Measurements from ENCODE around the gene WDR7. TPM values are rescaled to one million over a fixed set of nuclear protein-coding genes. Genes with fewer than 3 reads are reported as not detected.

Gene WDR7
- total and polyA plus RNA-seq, 2 of the 4 experiments (the other 2 are of a cell fraction), result 3.7 to 23.3 TPM

- no peak overlapping the region for H2BK20ac ChIP-seq (ENCODE audit: low read depth, low read length)
- H3K14ac ChIP-seq (replicated peaks; ENCODE audit: low read depth, low read length), result no peak overlapping the region
- no peak overlapping the region for H4K5ac ChIP-seq (ENCODE audit: low read depth, low read length)
- no peak overlapping the region for H4K8ac ChIP-seq (ENCODE audit: low read depth in 2 of 2, low read length in 2 of 2)
- intact Hi-C loops (cut with micrococcal nuclease) (no loop called here), dilution Hi-C loops (cut with HindIII; ENCODE audit: low sequenced_read_pairs, unreplicated experiment) (no loop called here), in situ Hi-C loops (cut with MboI; ENCODE audit: low sequenced_read_pairs) (no loop called here)
- H3K9ac ChIP-seq (ENCODE audit: low read depth, low read length), result no peak overlapping the region
- H2BK120ac ChIP-seq (ENCODE audit: low read depth, low read length), result no peak overlapping the region
- TF ChIP-seq NFE2L2 (IDR thresholded peaks at IDR 0.05; ENCODE audit: low read depth, low read length) (no peak), RFX5 (IDR thresholded peaks at IDR 0.05; ENCODE audit: low read depth, low read length) (no peak), CHD1 (IDR thresholded peaks at IDR 0.05; ENCODE audit: low read depth, low read length) (no peak), RAD21 (IDR thresholded peaks at IDR 0.05; ENCODE audit: low read length) (no peak), MXI1 (IDR thresholded peaks at IDR 0.05; ENCODE audit: borderline replicate concordance, low read depth, low read length) (no peak), BHLHE40 (IDR thresholded peaks at IDR 0.05; ENCODE audit: low read depth, low read length) (no peak), POLR2A (IDR thresholded peaks at IDR 0.05; ENCODE audit: low read depth, low read length) (no peak)
- no peaks in the 10 kb centered on the region for H3K79me1 ChIP-seq (ENCODE audit: low read depth in 1 of 2, low read length in 2 of 2)
- no peak overlapping the region for H2AK9ac ChIP-seq (replicated peaks; ENCODE audit: low read depth, low read length, poor library complexity)
- no peak for ATAC-seq (ENCODE audit: low read depth)
- H3K9me3 ChIP-seq (ENCODE audit: control insufficient read depth, insufficient read depth, low read length), result no peaks in the 10 kb centered on the region
- no peak overlapping the region for H2AK5ac ChIP-seq (ENCODE audit: low read depth, low read length)
- no peak overlapping the region for H3K4me2 ChIP-seq (ENCODE audit: low read depth, low read length)
- no peak overlapping the region for H3K18ac ChIP-seq (ENCODE audit: low read depth, low read length)
- BruUV-seq (replicated peaks), result no TSS peak
- H3K23ac ChIP-seq (ENCODE audit: low read depth, low read length), result no peak overlapping the region
- no peak overlapping the region for H3K4me3 ChIP-seq (ENCODE audit: insufficient read depth, low read depth, low read length)
- H3K4me1 ChIP-seq (ENCODE audit: control insufficient read depth, insufficient read depth, low read length), result no peaks in the 10 kb centered on the region
- H3K36me3 ChIP-seq (ENCODE audit: control insufficient read depth, insufficient read depth, low read length), result no peaks in the 10 kb centered on the region
- H3K27me3 ChIP-seq (ENCODE audit: control insufficient read depth, insufficient read depth, low read length), result no peaks in the 10 kb centered on the region
- no peaks in the 10 kb centered on the region for H4K20me1 ChIP-seq (ENCODE audit: insufficient read depth, low read length)
- CTCF ChIA-PET, result interaction anchor here (0.6 to 0.7 kb wide), 2 partner anchors 11 to 701 kb away, joined by 4 read pairs; no protein-coding TSS in a partner anchor
- POLR2A ChIA-PET (ENCODE audit: unreplicated experiment), result no interaction called here
- H2BK5ac ChIP-seq (ENCODE audit: low read depth, low read length, poor library complexity, severe bottlenecking), result no peak overlapping the region
- WGBS, 2 experiments (ENCODE audit: extremely low coverage in 2 of 2, insufficient read length in 1 of 2), result 92% methylated on average over 2 of the region's 5 CpGs; no CpG with 5 or more reads in 1 of the 2 experiments
- H3K4ac ChIP-seq (ENCODE audit: low read depth, low read length), result no peak overlapping the region
- no peak overlapping the region for H3K56ac ChIP-seq (ENCODE audit: extremely low read depth, insufficient read depth, low read length)
- DNase-seq, result no peak
- H2BK15ac ChIP-seq (ENCODE audit: low read depth, low read length), result no peak overlapping the region
- H4K91ac ChIP-seq (ENCODE audit: insufficient read depth, low read depth, low read length), result no peak overlapping the region
- no peaks in the 10 kb centered on the region for H3K9me1 ChIP-seq (ENCODE audit: insufficient read depth, low read length)
- H2AFZ ChIP-seq (replicated peaks; ENCODE audit: low read length, poor library complexity), result no peak overlapping the region
- no peak overlapping the region for H3K27ac ChIP-seq (ENCODE audit: insufficient read depth, low read length)
Observed at GRCh38 chr18:56853961-56854360, 202.8 kb downstream of the WDR7 start.
